Fibroblast of villous mesenchyme (primary cell): ENCODE measurements around the gene SIGLEC12. TPM values are rescaled to one million over a fixed set of nuclear protein-coding genes. Genes with fewer than 3 reads are reported as not detected.

ENCODE experiments used
- DNase-seq: peaks from one replicate; pipeline ENCODE4 v3.0.0-alpha.2; 2010; ENCODE audit warnings: low read depth
- H3K4me3 ChIP-seq: 2 replicates; pipeline ENCODE4 v1.5.1; 2011; ENCODE audit warnings: low read depth, mild to moderate bottlenecking, low read length
- CTCF ChIP-seq: IDR thresholded peaks from 2 replicates; pipeline ENCODE4 v1.5.1; 2012; ENCODE audit warnings: low read depth, mild to moderate bottlenecking, low read length; ENCODE audit not compliant: insufficient read depth
- total RNA-seq: library from RNA; depleted of rRNA; stranded (reverse); fragments of >200 nt; gene quantifications from 2 replicates; pipeline ENCODE4 v1.2.3, GENCODE V29; 2012

SIGLEC12 gene
- not detected in 2 replicates for total RNA-seq

- DNase-seq, result no peak
- no peak for TF ChIP-seq CTCF
- no peak within 1 kb of the TSS for H3K4me3 ChIP-seq
Measured at GRCh38 chr19:51501594-51502263, at the start of gene SIGLEC12. SIGLEC12 (minus strand) TSS chr19:51501800; CDS start chr19:51501733, 67 bp downstream.

- no peak overlapping the region for H3K4me3 ChIP-seq
- TF ChIP-seq CTCF, result no peak
- no peak for DNase-seq
Measured at GRCh38 chr19:51550848-51551672, 49.5 kb upstream of the SIGLEC12 start.

GRCh38 chr19:51549533-51550324 lies 48.1 kb upstream of the SIGLEC12 start:
- DNase-seq, result no peak
- no peak overlapping the region for H3K4me3 ChIP-seq
- no peak for TF ChIP-seq CTCF

- DNase-seq, result no peak
- TF ChIP-seq CTCF, result no peak
- H3K4me3 ChIP-seq, result no peak overlapping the region
Measured at GRCh38 chr19:51548891-51549305, 47.3 kb upstream of the SIGLEC12 start.

GRCh38 chr19:51548213-51548651 lies 46.6 kb upstream of the SIGLEC12 start:
- no peak for DNase-seq
- TF ChIP-seq CTCF, result no peak
- no peak overlapping the region for H3K4me3 ChIP-seq

- peak; percentile 28 for DNase-seq
- no peak for TF ChIP-seq CTCF
- H3K4me3 ChIP-seq, result no peak overlapping the region
Measured at GRCh38 chr19:51547397-51548212, 46.0 kb upstream of the SIGLEC12 start.
